GM23338 (cell line): ENCODE results near the gene PSMB11.

ENCODE experiments used
- CREB1 ChIP-seq: fragments of 250-450 bp; sonication (Bioruptor Pico); IDR thresholded peaks from 2 replicates; pipeline ENCODE4 v1.5.0; 2020; ENCODE audit warnings: low read depth, mild to moderate bottlenecking, moderate library complexity
- CTCF ChIP-seq, 2 experiments: fragments of 200-600 bp in 1 of 2; sonication (generic) in 1 of 2; conservative IDR thresholded peaks; 2 replicates each; pipeline versions ENCODE4 v1.5.1 to v1.6.1; 2016 to 2017; ENCODE audit warnings: antibody characterized with exemption in 2 of 2, low read depth in 2 of 2, mild to moderate bottlenecking in 2 of 2, moderate library complexity in 1 of 2
- EZH2 ChIP-seq: fragments of 200-600 bp; sonication (generic); IDR thresholded peaks from one replicate; pipeline ENCODE4 v1.8.0; 2017; ENCODE audit warnings: antibody characterized with exemption, mild to moderate bottlenecking, low read depth; ENCODE audit not compliant: unreplicated experiment
- EZH2phosphoT487 ChIP-seq: fragments of 200-600 bp; sonication (generic); IDR thresholded peaks from one replicate; pipeline ENCODE4 v1.8.1; 2018; ENCODE audit warnings: antibody characterized with exemption; ENCODE audit not compliant: unreplicated experiment
- JUNB ChIP-seq: IDR thresholded peaks from one replicate; pipeline ENCODE4 v1.6.1; 2016; ENCODE audit warnings: antibody characterized with exemption; ENCODE audit not compliant: unreplicated experiment
- NANOG ChIP-seq: IDR thresholded peaks from 2 replicates; pipeline ENCODE4 v1.6.1; 2016; ENCODE audit warnings: antibody characterized with exemption, borderline replicate concordance
- POLR2AphosphoS5 ChIP-seq: IDR thresholded peaks from 2 replicates; pipeline ENCODE4 v1.6.1; 2016; ENCODE audit warnings: antibody characterized with exemption, low read depth
- REST ChIP-seq: IDR thresholded peaks from one replicate; pipeline ENCODE4 v1.6.1; 2018; ENCODE audit warnings: antibody characterized with exemption; ENCODE audit not compliant: unreplicated experiment

GRCh38 chr14:23021434-23021833 is 20.6 kb upstream of the PSMB11 start:
- TF ChIP-seq EZH2 (no peak), CTCF (conservative IDR thresholded peaks at IDR 0.05; ENCODE audit: low read depth in 2 of 2) (no peak), CREB1 (CRISPR knock-in tag) (no peak), REST (no peak), JUNB (no peak), POLR2AphosphoS5 (no peak), EZH2phosphoT487 (no peak), NANOG (no peak)
